Glutamatergic neuron (in vitro differentiated cells): ENCODE results near the gene CYSLTR2. TPM values are rescaled to one million over a fixed set of nuclear protein-coding genes. Genes with fewer than 3 reads are reported as not detected.

Source experiments
- DNase-seq: peaks from one replicate; pipeline ENCODE4 v3.0.0; 2022
- H3K27ac Mint-ChIP-seq: one replicate; pipeline ENCODE4 v1.8.0; 2020; ENCODE audit warnings: mild to moderate bottlenecking, mixed read lengths, inconsistent platforms; ENCODE audit not compliant: unreplicated experiment
- H3K27me3 Mint-ChIP-seq: one replicate; pipeline ENCODE4 v1.8.0; 2020; ENCODE audit warnings: mild to moderate bottlenecking, moderate library complexity, mixed read lengths, inconsistent platforms; ENCODE audit not compliant: unreplicated experiment
- H3K36me3 Mint-ChIP-seq: one replicate; pipeline ENCODE4 v1.8.0; 2020; ENCODE audit warnings: mild to moderate bottlenecking, mixed read lengths, inconsistent platforms; ENCODE audit not compliant: unreplicated experiment
- H3K4me1 Mint-ChIP-seq: one replicate; pipeline ENCODE4 v1.8.0; 2020; ENCODE audit warnings: mild to moderate bottlenecking, low read depth, mixed read lengths, inconsistent platforms; ENCODE audit not compliant: unreplicated experiment
- H3K4me3 Mint-ChIP-seq: one replicate; pipeline ENCODE4 v1.8.0; 2020; ENCODE audit warnings: mild to moderate bottlenecking, mixed read lengths, inconsistent platforms; ENCODE audit not compliant: unreplicated experiment
- H3K9me3 Mint-ChIP-seq: one replicate; pipeline ENCODE4 v1.8.0; 2020; ENCODE audit warnings: mild to moderate bottlenecking, moderate library complexity, mixed read lengths, inconsistent platforms; ENCODE audit not compliant: unreplicated experiment
- total RNA-seq: library from RNA; stranded (reverse); fragmentation: NEBNext Ultra II Directional; extraction: Animal tissue kit (Norgen Biotek cat#: 25700); gene quantifications from one replicate; pipeline ENCODE4 v1.2.1, GENCODE V29; 2021; ENCODE audit not compliant: unreplicated experiment
- TF ChIP-seq, protein P1 (sequence below): fragments of 200-600 bp; sonication (generic); IDR thresholded peaks from one replicate; pipeline ENCODE4 v1.5.0; 2021; ENCODE audit not compliant: partially characterized antibody, unreplicated experiment

CYSLTR2 gene
- total RNA-seq, 1 donor from 2014 or later = 4.9 TPM

DNA sequence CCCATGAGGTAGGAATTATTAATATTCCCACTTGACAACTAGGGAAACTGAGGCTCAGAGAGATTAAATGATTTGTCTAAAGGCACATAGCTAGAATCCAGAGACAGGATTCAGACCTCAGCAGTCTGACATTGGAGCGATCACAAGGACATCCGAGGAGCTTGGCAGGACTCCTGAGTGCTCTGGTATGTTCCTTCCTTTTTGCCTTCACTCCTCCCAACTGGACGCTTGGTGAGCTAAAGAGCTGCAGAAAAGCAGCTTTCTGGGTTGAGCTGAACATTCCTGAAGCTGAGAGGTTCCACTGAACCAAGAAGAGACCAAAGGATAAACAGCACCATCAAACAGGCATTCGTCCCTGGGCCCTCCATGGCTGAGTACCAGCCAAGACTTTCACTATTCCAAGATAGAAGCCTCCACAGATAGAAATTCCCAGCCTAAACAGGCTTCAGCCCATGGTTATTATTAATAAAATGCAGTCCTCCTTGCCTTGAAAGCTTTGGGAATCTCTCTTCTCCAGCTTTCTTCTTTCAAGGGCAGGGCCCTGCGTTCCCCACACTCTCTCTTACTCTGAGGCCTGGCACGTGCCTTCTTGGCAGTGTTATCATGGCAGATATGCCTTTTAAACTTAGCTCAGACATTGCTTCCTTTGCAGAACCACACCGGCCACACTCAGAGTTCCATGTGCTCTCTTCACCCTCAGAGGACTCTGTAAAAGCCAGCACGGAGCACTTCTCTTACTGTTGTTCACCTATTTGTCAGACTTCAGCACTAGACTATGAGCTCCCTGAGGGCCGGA, 97.1 kb downstream of the CYSLTR2 start:
- Mint-ChIP-seq H3K27ac (no peak overlapping the region), H3K9me3 (peaks cover 4% of the 10 kb centered on the region), H3K4me1 (peaks cover 1% of the 10 kb centered on the region), H3K4me3 (no peak overlapping the region), H3K27me3 (peaks cover 3% of the 10 kb centered on the region), H3K36me3 (no peaks in the 10 kb centered on the region)
- DNase-seq = no peak
- TF ChIP-seq, protein P1, sequence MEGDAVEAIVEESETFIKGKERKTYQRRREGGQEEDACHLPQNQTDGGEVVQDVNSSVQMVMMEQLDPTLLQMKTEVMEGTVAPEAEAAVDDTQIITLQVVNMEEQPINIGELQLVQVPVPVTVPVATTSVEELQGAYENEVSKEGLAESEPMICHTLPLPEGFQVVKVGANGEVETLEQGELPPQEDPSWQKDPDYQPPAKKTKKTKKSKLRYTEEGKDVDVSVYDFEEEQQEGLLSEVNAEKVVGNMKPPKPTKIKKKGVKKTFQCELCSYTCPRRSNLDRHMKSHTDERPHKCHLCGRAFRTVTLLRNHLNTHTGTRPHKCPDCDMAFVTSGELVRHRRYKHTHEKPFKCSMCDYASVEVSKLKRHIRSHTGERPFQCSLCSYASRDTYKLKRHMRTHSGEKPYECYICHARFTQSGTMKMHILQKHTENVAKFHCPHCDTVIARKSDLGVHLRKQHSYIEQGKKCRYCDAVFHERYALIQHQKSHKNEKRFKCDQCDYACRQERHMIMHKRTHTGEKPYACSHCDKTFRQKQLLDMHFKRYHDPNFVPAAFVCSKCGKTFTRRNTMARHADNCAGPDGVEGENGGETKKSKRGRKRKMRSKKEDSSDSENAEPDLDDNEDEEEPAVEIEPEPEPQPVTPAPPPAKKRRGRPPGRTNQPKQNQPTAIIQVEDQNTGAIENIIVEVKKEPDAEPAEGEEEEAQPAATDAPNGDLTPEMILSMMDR = no peak

GRCh38 chr13:48760626-48761025, 106.9 kb downstream of the CYSLTR2 start:
- H3K9me3 Mint-ChIP-seq = no peaks in the 10 kb centered on the region
- no peaks in the 10 kb centered on the region for H3K27me3 Mint-ChIP-seq
- H3K4me1 Mint-ChIP-seq = no peaks in the 10 kb centered on the region
- no peak for DNase-seq
- no peak overlapping the region for H3K4me3 Mint-ChIP-seq
- no peak overlapping the region for H3K27ac Mint-ChIP-seq
- TF ChIP-seq, protein P1 = no peak
- no peaks in the 10 kb centered on the region for H3K36me3 Mint-ChIP-seq

Other genes with a start within 250 kb of the CYSLTR2 start
- gene LPAR6, start 240.8 kb upstream of the CYSLTR2 start, total RNA-seq = 1.1 TPM
- gene RCBTB2, start 120.8 kb upstream of the CYSLTR2 start, total RNA-seq = 7.4 TPM